SK-N-SH (cell line): Measurements from ENCODE around the gene BMP7. TPM values are rescaled to one million over a fixed set of nuclear protein-coding genes. Genes with fewer than 3 reads are reported as not detected.

Experiments
- CTCF ChIA-PET: fragments of 300-600, 350-600 bp; formaldehyde crosslinking; extraction: SDS; loops from one replicate; lab custom pipeline; 2021; lab: Yijun Ruan, JAX
- POLR2A ChIA-PET: fragments of 350-600 bp; sonication (Branson Sonifier 250); formaldehyde crosslinking; extraction: SDS; loops from one replicate; lab custom pipeline; 2020; ENCODE audit warnings: antibody characterized with exemption, inconsistent platforms; lab: Yijun Ruan, JAX
- DNase-seq: peaks from one replicate; pipeline ENCODE4 v3.0.0; 2012
- H2AFZ ChIP-seq: fragments of 200-600 bp; sonication (generic); 2 replicates; pipeline ENCODE4 v1.8.1; 2016; ENCODE audit warnings: antibody characterized with exemption, mild to moderate bottlenecking, low read depth
- H3F3A ChIP-seq: fragments of 200-600 bp; sonication (generic); replicated peaks from 2 replicates; pipeline ENCODE3; 2016; ENCODE audit warnings: antibody characterized with exemption, mild to moderate bottlenecking; ENCODE audit not compliant: insufficient read depth
- H3K27ac ChIP-seq, 2 experiments: fragments of 200-500 bp in 1 of 2; fragments of 200-600 bp in 1 of 2; sonication (Bioruptor generic) in 1 of 2; sonication (generic), shearing (Covaris generic) in 1 of 2; 2 replicates each; pipeline versions ENCODE4 v1.5.1 to v1.6.1; 2014 to 2016; ENCODE audit warnings: low read depth in 2 of 2, inconsistent platforms in 1 of 2, low read length in 1 of 2, mild to moderate bottlenecking in 1 of 2, mixed read lengths in 1 of 2
- H3K27me3 ChIP-seq: fragments of 200-600 bp; sonication (generic), shearing (Covaris generic); 2 replicates; pipeline ENCODE4 v1.6.1; 2016; ENCODE audit warnings: mixed run types; ENCODE audit not compliant: insufficient read depth
- H3K36me3 ChIP-seq, 2 experiments: fragments of 200-500 bp in 1 of 2; fragments of 200-600 bp in 1 of 2; sonication (Bioruptor generic) in 1 of 2; sonication (generic) in 1 of 2; replicated peaks in 1 of 2; 2 replicates each; pipeline versions ENCODE3 to v1.5.1; 2014 to 2016; ENCODE audit warnings: low read length in 1 of 2, mild to moderate bottlenecking in 1 of 2; ENCODE audit not compliant: insufficient read depth in 2 of 2, control insufficient read depth in 1 of 2
- H3K4me1 ChIP-seq, 2 experiments: fragments of 200-500 bp in 1 of 2; fragments of 200-600 bp in 1 of 2; sonication (Bioruptor generic) in 1 of 2; sonication (generic), shearing (Covaris generic) in 1 of 2; 2 replicates each; pipeline versions ENCODE4 v1.5.1 to v1.6.1; 2014 to 2016; ENCODE audit warnings: low read depth in 1 of 2, low read length in 1 of 2, mixed run types in 1 of 2; ENCODE audit not compliant: insufficient read depth in 2 of 2, control insufficient read depth in 1 of 2
- H3K4me2 ChIP-seq: fragments of 200-600 bp; sonication (generic), shearing (Covaris generic); 2 replicates; pipeline ENCODE4 v1.6.1; 2017; ENCODE audit warnings: mixed run types
- H3K4me3 ChIP-seq, 2 experiments: fragments of 200-500 bp in 1 of 2; fragments of 200-600 bp in 1 of 2; sonication (Bioruptor generic) in 1 of 2; sonication (generic), shearing (Covaris generic) in 1 of 2; 2 replicates each; pipeline versions ENCODE4 v1.5.1 to v1.8.1; 2014 to 2016; ENCODE audit warnings: low read depth in 2 of 2, inconsistent platforms in 1 of 2, low read length in 1 of 2, mild to moderate bottlenecking in 1 of 2, mixed read lengths in 1 of 2, moderate library complexity in 1 of 2
- H3K79me2 ChIP-seq: fragments of 200-600 bp; sonication (generic); 2 replicates; pipeline ENCODE4 v1.8.1; 2017; ENCODE audit warnings: mild to moderate bottlenecking; ENCODE audit not compliant: insufficient read depth
- H3K9ac ChIP-seq: fragments of 200-600 bp; sonication (generic); 2 replicates; pipeline ENCODE4 v1.6.1; 2017; ENCODE audit warnings: mixed run types
- H3K9me2 ChIP-seq: fragments of 200-600 bp; sonication (generic); 2 replicates; pipeline ENCODE4 v1.6.1; 2017; ENCODE audit warnings: mixed run types
- H3K9me3 ChIP-seq: fragments of 200-600 bp; sonication (generic); 2 replicates; pipeline ENCODE4 v1.6.1; 2017; ENCODE audit warnings: mixed run types, mild to moderate bottlenecking, moderate library complexity
- H4K20me1 ChIP-seq: fragments of 200-600 bp; sonication (generic); 2 replicates; pipeline ENCODE4 v1.6.1; 2017; ENCODE audit warnings: mild to moderate bottlenecking, mixed run types; ENCODE audit not compliant: insufficient read depth
- CHD2 ChIP-seq: fragments of 150-350 bp; IDR thresholded peaks from 2 replicates; pipeline ENCODE4 v1.6.1; 2018; ENCODE audit warnings: low read length; ENCODE audit not compliant: partially characterized antibody
- EZH2phosphoT487 ChIP-seq: fragments of 200-600 bp; sonication (generic); IDR thresholded peaks from 2 replicates; pipeline ENCODE4 v1.6.1; 2017; ENCODE audit warnings: low read depth, mixed run types, mild to moderate bottlenecking, antibody characterized with exemption, moderate library complexity, borderline replicate concordance
- FOSL2 ChIP-seq: IDR thresholded peaks from 2 replicates; pipeline ENCODE4 v1.4.0; 2012; ENCODE audit warnings: low read depth, mild to moderate bottlenecking, moderate library complexity, borderline replicate concordance
- FOXJ3 ChIP-seq: sonication (generic); formaldehyde crosslinking; IDR thresholded peaks from 2 replicates; pipeline ENCODE4 v1.5.1; 2020; ENCODE audit warnings: mild to moderate bottlenecking, missing genetic modification reagents
- FOXM1 ChIP-seq: IDR thresholded peaks from 2 replicates; pipeline ENCODE4 v1.4.0; 2012; ENCODE audit warnings: low read depth, mild to moderate bottlenecking
- GATA2 ChIP-seq: sonication (generic); formaldehyde crosslinking; IDR thresholded peaks from 2 replicates; pipeline ENCODE4 v1.5.0; 2020; ENCODE audit warnings: mild to moderate bottlenecking, missing genetic modification reagents
- IRF3 ChIP-seq: fragments of 150-350 bp; IDR thresholded peaks from 2 replicates; pipeline ENCODE4 v1.6.1; 2016; ENCODE audit warnings: mild to moderate bottlenecking, low read depth, low read length
- MAX ChIP-seq: IDR thresholded peaks from 2 replicates; pipeline ENCODE4 v1.4.0; 2012; ENCODE audit warnings: low read depth
- MXI1 ChIP-seq: IDR thresholded peaks from 2 replicates; pipeline ENCODE4 v1.6.1; 2012; ENCODE audit warnings: mild to moderate bottlenecking, low read depth, low read length, improper control_type of control experiment
- NFIC ChIP-seq: IDR thresholded peaks from 2 replicates; pipeline ENCODE4 v1.4.0; 2012; ENCODE audit warnings: borderline replicate concordance
- NRF1 ChIP-seq: IDR thresholded peaks from 2 replicates; pipeline ENCODE4 v1.6.1; 2012; ENCODE audit warnings: low read depth, mild to moderate bottlenecking, low read length
- PBX3 ChIP-seq: IDR thresholded peaks from 2 replicates; pipeline ENCODE4; 2012
- POLR2AphosphoS5 ChIP-seq: IDR thresholded peaks from 2 replicates; pipeline ENCODE4 v1.6.1; 2012; ENCODE audit warnings: low read depth, low read length
- RAD21 ChIP-seq: IDR thresholded peaks from 2 replicates; pipeline ENCODE4 v1.6.1; 2012; ENCODE audit warnings: mild to moderate bottlenecking, low read length
- REST ChIP-seq: IDR thresholded peaks from 2 replicates; pipeline ENCODE4 v1.6.1; 2012; ENCODE audit warnings: mild to moderate bottlenecking, low read depth, low read length, moderate library complexity
- SIN3A ChIP-seq: IDR thresholded peaks from 2 replicates; pipeline ENCODE4 v1.6.1; 2012; ENCODE audit warnings: low read depth, mild to moderate bottlenecking, low read length, moderate library complexity, borderline replicate concordance
- TAF1 ChIP-seq: IDR thresholded peaks from 2 replicates; pipeline ENCODE4 v1.6.1; 2012; ENCODE audit warnings: low read depth, mild to moderate bottlenecking, low read length, moderate library complexity, borderline replicate concordance
- TCF12 ChIP-seq: IDR thresholded peaks from 2 replicates; pipeline ENCODE4 v1.4.0; 2012
- USF1 ChIP-seq: IDR thresholded peaks from 2 replicates; pipeline ENCODE4 v1.4.0; 2012; ENCODE audit warnings: low read depth, borderline replicate concordance
- WGBS: methylation state at CpG from one replicate; pipeline ENCODE4 v1.1.6; 2017; ENCODE audit warnings: low lambda C conversion rate; 5-methylcytosine and 5-hydroxymethylcytosine counted together
- polyA plus RNA-seq, 3 experiments: library from polyadenylated mRNA; depleted of rRNA; stranded (reverse); fragments of >200 nt; gene quantifications; 2 replicates each; pipeline ENCODE4 v1.2.3, GENCODE V29; 2012

BMP7 gene
- polyA plus RNA-seq, 1 of the 3 experiments (the other 2 are of a cell fraction), result not detected

GRCh38 chr20:57160985-57161384 lies 105.5 kb downstream of the BMP7 start (continued):
- TF ChIP-seq USF1, result no peak

GRCh38 chr20:57159945-57160610 lies 106.4 kb downstream of the BMP7 start:
- ChIA-PET POLR2A (no interaction called here), CTCF (interaction anchor here (0.6 kb wide), 1 partner anchor 21 kb away, joined by 3 read pairs; no protein-coding TSS in a partner anchor)
- Histone ChIP-seq H3F3A (no peaks in the 10 kb centered on the region), H3K4me2 (no peak overlapping the region), H3K27me3 (no peaks in the 10 kb centered on the region), H2AFZ (no peak overlapping the region), H3K79me2 (no peaks in the 10 kb centered on the region), H3K9me2 (no peaks in the 10 kb centered on the region), H3K9me3 (no peaks in the 10 kb centered on the region), H3K4me3 (no peak overlapping the region), H3K9ac (no peak overlapping the region), H4K20me1 (no peaks in the 10 kb centered on the region), H3K4me1 (no peaks in the 10 kb centered on the region; a peak in 1 of 4 replicates), H3K27ac (no peak overlapping the region), H3K36me3 (no peaks in the 10 kb centered on the region)
- 59% methylated on average over 16 of the region's 16 CpGs for WGBS
- DNase-seq, result no peak
- no peak for TF ChIP-seq TCF12
- TF ChIP-seq CHD2, result no peak
- TF ChIP-seq FOSL2, result no peak
- TF ChIP-seq PBX3, result no peak
- no peak for TF ChIP-seq POLR2AphosphoS5
- TF ChIP-seq RAD21, result no peak
- no peak for TF ChIP-seq NRF1
- TF ChIP-seq GATA2 (CRISPR knock-in tag), result no peak
- no peak for TF ChIP-seq MAX
- TF ChIP-seq FOXM1, result no peak
- no peak for TF ChIP-seq FOXJ3 (CRISPR knock-in tag)
- TF ChIP-seq SIN3A, result no peak
- no peak for TF ChIP-seq NFIC

- H3K79me2 ChIP-seq, result no peaks in the 10 kb centered on the region
- H3K4me1 ChIP-seq, result no peaks in the 10 kb centered on the region; a peak in 1 of 4 replicates
- DNase-seq, result no peak
- no peaks in the 10 kb centered on the region for H3F3A ChIP-seq
- H4K20me1 ChIP-seq, result no peaks in the 10 kb centered on the region
- no peak overlapping the region for H3K27ac ChIP-seq
- no peak overlapping the region for H3K4me3 ChIP-seq
- ChIA-PET CTCF (no interaction called here), POLR2A (no interaction called here)
- H2AFZ ChIP-seq, result no peak overlapping the region
- no peaks in the 10 kb centered on the region for H3K9me2 ChIP-seq
- no peak overlapping the region for H3K4me2 ChIP-seq
- WGBS, result 49% methylated on average over 13 of the region's 13 CpGs
- no peak overlapping the region for H3K9ac ChIP-seq
- no peaks in the 10 kb centered on the region for H3K27me3 ChIP-seq
- no peaks in the 10 kb centered on the region for H3K9me3 ChIP-seq
- H3K36me3 ChIP-seq, result no peaks in the 10 kb centered on the region
- TF ChIP-seq SIN3A, result no peak
- TF ChIP-seq MXI1, result no peak
- no peak for TF ChIP-seq TAF1
- no peak for TF ChIP-seq REST
- no peak for TF ChIP-seq IRF3
- no peak for TF ChIP-seq CHD2
- TF ChIP-seq EZH2phosphoT487, result no peak
Observed at GRCh38 chr20:57159193-57159851, 107.1 kb downstream of the BMP7 start.
